ENCODE measurements around the gene SSTR4. TPM values are rescaled to one million over a fixed set of nuclear protein-coding genes. Genes with fewer than 3 reads are reported as not detected.
A peak's percentile ranks its signal among the peaks of the same experiment; 100 is the strongest.

The SSTR4 gene
- total RNA-seq, 2 donors from 2014 or later: not detected

GRCh38 chr20:23050847-23051627 is 15.9 kb downstream of the SSTR4 start:
- peak; percentile 58 for DNase-seq
- Histone ChIP-seq H3K4me1 (peaks cover 6% of the 10 kb centered on the region), H3K36me3 (no peaks in the 10 kb centered on the region), H3K27ac (no peak overlapping the region), H3K9ac (ENCODE audit: low read depth in 2 of 2, low read length in 2 of 2) (peak overlapping the region in 1 of 2 donors; percentile 66), H3K27me3 (peaks cover 53% of the 10 kb centered on the region), H3K4me3 (peak overlapping the region; percentile 33), H3K9me3 (no peaks in the 10 kb centered on the region)
- intact Hi-C loops (cut with DNase I): no loop called here
- peak; percentile 42 for TF ChIP-seq CTCF (IDR thresholded peaks at IDR 0.05)

GRCh38 chr20:23052904-23053303 is 17.8 kb downstream of the SSTR4 start:
- Histone ChIP-seq H3K27ac (no peak overlapping the region), H3K27me3 (peaks cover 39% of the 10 kb centered on the region), H3K4me3 (no peak overlapping the region), H3K9me3 (no peaks in the 10 kb centered on the region), H3K4me1 (peaks cover 6% of the 10 kb centered on the region), H3K9ac (ENCODE audit: low read depth in 2 of 2, low read length in 2 of 2) (no peak overlapping the region), H3K36me3 (no peaks in the 10 kb centered on the region)
- intact Hi-C loops (cut with DNase I): no loop called here
- DNase-seq: no peak
- no peak for TF ChIP-seq CTCF (IDR thresholded peaks at IDR 0.05)

GRCh38 chr20:23058240-23058639 is 23.1 kb downstream of the SSTR4 start:
- DNase-seq: no peak

GRCh38 chr20:23059001-23059400 is 23.9 kb downstream of the SSTR4 start:
- Histone ChIP-seq H3K4me1 (no peaks in the 10 kb centered on the region), H3K9ac (ENCODE audit: low read depth in 2 of 2, low read length in 2 of 2) (no peak overlapping the region), H3K36me3 (no peaks in the 10 kb centered on the region), H3K4me3 (no peak overlapping the region), H3K9me3 (no peaks in the 10 kb centered on the region), H3K27ac (no peak overlapping the region), H3K27me3 (no peaks in the 10 kb centered on the region)
- no peak for DNase-seq
- no peak for TF ChIP-seq CTCF (IDR thresholded peaks at IDR 0.05)
- intact Hi-C loops (cut with DNase I): no loop called here

More at GRCh38 chr20:23058240-23058639, 23.1 kb downstream of the SSTR4 start:
- H3K27me3 ChIP-seq: no peaks in the 10 kb centered on the region
- no peak overlapping the region for H3K9ac ChIP-seq (ENCODE audit: low read depth in 2 of 2, low read length in 2 of 2)
- no peak overlapping the region for H3K4me3 ChIP-seq
- H3K4me1 ChIP-seq: no peaks in the 10 kb centered on the region
- no peaks in the 10 kb centered on the region for H3K9me3 ChIP-seq
- intact Hi-C loops (cut with DNase I): no loop called here
- H3K27ac ChIP-seq: no peak overlapping the region
- H3K36me3 ChIP-seq: no peaks in the 10 kb centered on the region
- no peak for TF ChIP-seq CTCF (IDR thresholded peaks at IDR 0.05)

GRCh38 chr20:23059846-23060245 is 24.7 kb downstream of the SSTR4 start:
- no peaks in the 10 kb centered on the region for H3K9me3 ChIP-seq
- no peaks in the 10 kb centered on the region for H3K36me3 ChIP-seq
- no peaks in the 10 kb centered on the region for H3K4me1 ChIP-seq
- intact Hi-C loops (cut with DNase I): no loop called here
- TF ChIP-seq CTCF (IDR thresholded peaks at IDR 0.05): no peak
- no peaks in the 10 kb centered on the region for H3K27me3 ChIP-seq
- H3K9ac ChIP-seq (ENCODE audit: low read depth in 2 of 2, low read length in 2 of 2): no peak overlapping the region
- DNase-seq: no peak
- no peak overlapping the region for H3K4me3 ChIP-seq
- H3K27ac ChIP-seq: no peak overlapping the region

Data from colonic mucosa (tissue), 4 donors.